GM19397 (cell line): ENCODE results near the gene MINDY2.
A peak's percentile ranks its signal among the peaks of the same experiment; 100 is the strongest.
"Not testable (repeated sequence)": the region's sequence is repeated elsewhere in the genome, so short reads cannot be mapped to it uniquely, and the experiment has no call there.

ENCODE experiments used
- ATAC-seq: cut with Tn5 transposase; IDR thresholded peaks from one replicate; pipeline ENCODE4 v1.9.1; 2021; ENCODE audit warnings: mild to moderate bottlenecking, moderate library complexity; ENCODE audit not compliant: unreplicated experiment

The MINDY2 gene

DNA sequence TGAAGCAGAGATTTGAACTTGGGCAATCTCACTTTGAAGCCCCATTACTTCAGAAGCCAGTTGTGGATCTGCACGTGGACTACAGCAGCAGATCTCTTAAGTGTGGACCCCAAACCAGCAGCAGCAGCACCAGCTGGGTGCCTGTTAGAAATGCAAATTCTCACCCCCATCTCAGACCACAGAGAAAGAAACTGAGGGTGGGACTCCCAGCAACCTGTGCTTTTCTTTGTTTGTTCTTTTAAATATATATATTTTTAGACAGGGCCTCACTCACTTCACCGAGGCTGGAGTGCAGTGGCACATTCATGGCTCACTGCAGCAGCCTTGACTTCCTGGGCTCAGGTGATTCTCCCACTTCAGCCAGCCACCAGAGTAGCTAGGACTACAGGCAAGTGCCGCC lies 109.2 kb downstream of the MINDY2 start:
- peak; percentile 52 for ATAC-seq

GRCh38 chr15:58882243-58882642 lies 111.1 kb downstream of the MINDY2 start:
- ATAC-seq, result no peak

DNA sequence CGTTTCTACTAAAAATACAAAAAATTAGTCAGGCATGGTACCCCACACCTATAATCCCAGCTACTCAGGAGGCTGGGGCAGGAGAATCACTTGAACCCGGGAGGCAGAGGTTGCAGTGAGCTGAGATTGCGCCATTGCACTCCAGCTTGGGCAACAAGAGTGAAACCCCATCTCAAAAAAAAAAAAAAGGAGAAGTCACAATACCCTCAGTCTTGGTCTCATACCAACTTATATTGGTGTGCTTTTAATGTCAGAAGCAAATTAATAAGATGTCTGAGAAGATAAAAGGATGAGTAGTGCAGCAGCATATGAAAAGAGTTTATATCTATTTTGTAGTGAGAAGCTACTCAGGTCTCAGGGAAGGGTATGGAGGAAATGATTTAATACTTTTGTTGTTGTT lies 112.8 kb downstream of the MINDY2 start:
- ATAC-seq, result not testable (repeated sequence)

- no peak for ATAC-seq
Measured at GRCh38 chr15:58886921-58887320, 115.8 kb downstream of the MINDY2 start.

GRCh38 chr15:58889363-58889762 lies 118.3 kb downstream of the MINDY2 start:
- no peak for ATAC-seq

DNA sequence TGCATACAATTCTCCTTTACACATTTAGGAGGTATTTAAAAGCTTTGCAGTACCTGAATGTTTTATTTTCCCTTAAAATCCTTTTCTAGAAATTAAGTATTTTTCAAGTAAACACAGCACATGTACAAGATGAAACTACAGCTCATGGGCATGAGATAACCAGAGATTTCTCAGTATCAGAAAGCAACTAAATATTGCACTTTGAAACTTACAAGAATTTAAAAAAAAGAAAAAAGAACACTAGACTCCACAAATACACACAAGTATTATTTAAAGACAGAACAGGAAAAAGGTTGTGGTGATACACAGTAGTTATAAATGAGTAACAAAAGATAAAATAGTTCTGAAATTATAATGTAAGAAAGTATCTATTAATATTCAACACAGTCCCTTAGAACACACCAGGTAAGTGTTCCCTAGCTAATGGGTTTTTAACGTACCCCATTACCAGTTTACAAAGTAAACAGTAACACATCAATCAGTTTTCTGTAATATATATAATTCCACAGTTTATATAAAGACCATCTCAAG lies 127.1 kb downstream of the MINDY2 start:
- no peak for ATAC-seq

DNA sequence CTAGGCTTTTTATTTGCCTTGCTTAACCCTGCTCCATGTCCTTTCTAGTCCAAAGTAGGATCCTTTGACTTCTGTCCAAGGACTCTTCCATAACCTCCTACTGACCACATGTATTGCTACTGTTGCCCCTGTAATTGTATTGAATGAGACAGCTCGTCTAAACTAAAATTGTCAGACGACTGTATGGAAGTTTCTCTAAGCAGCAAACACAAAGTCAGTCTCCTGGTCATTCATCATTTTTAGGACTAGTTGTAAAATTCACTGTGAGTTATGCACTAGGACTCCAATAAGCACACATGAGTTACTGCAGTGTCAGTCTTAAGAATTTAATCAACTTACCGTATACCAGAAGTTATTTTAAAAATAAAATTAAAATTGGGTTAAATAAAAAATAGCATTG lies 129.5 kb downstream of the MINDY2 start:
- no peak for ATAC-seq

DNA sequence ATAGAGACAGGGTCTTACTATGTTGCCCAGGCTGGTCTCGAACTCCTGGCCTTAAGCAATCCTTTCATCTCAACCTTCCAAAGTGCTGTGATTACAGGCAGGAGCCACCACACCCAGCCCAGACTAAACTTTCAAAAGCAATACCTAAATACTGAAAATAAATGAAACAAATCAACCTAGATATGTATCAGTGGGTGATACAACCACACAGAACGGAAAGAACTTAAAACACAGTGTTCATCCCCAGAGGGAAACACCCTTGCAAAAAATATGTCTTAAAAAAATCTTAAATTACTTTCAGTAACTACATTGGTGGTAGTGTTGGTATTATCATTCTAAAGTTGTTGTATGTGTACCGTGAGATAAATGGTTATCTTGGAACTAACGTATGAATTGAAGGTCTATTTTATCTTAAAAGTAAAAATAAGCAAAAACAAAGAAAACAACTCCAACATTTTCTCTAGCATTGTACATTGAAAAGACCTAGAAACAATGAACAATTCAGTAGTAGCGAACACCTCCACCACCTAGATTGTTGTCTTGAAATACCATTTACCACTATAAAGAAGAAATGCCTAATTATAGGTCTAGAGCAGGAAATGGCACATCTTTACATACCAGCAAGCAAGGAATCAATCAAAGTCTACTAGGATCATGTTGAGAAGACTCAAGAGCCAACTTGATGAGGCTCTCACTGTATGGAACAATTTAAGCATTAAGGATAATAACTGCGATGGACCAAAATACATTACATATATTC lies 137.6 kb downstream of the MINDY2 start:
- ATAC-seq, result no peak

DNA sequence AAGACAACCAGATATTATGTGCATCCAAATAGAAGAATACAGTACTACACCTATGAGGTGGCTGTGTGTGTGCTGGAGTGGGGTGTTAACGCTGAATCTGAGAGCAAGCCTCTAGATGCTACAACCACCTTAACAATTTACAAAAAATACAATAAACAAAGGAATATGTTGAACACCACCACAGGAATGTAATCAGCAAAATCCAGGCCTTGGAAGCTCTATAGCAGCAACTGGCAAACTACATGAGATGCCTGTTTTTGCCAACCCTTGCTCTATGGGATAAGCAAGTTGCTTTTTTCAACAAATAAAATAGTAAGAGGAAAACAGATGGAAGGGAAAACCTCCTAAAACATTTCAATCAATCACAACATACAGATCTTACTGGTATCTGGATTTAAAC lies 138.5 kb downstream of the MINDY2 start:
- no peak for ATAC-seq

DNA sequence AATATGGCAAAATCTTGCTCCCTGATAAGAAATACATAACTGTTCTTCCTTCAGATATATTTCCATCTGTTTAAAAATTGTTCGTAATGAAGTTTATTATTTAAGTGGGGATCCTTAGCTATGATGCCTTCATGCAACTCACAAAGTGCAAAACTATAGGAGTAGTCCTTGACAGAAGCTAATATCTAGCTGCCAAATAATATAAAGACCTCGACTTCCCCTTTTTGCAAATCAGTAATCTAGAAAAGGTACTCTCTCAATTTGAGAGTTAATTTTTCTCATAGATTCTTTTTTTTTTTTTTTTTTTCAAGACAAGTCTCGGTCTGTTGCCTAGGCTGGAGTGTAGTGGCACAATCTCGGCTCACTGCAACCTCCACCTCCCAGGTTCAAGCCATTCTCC lies 139.4 kb downstream of the MINDY2 start:
- ATAC-seq, result no peak
